Kidney glomerular epithelial cell (primary cell): ENCODE data around the gene NTN5.
A peak's percentile ranks its signal among the peaks of the same experiment; 100 is the strongest.
"Not testable (repeated sequence)": the region's sequence is repeated elsewhere in the genome, so short reads cannot be mapped to it uniquely, and the experiment has no call there.

Experiments
- DNase-seq: peaks from one replicate; lab custom pipeline; 2025; lab: John Stamatoyannopoulos, UW

The NTN5 gene

DNA sequence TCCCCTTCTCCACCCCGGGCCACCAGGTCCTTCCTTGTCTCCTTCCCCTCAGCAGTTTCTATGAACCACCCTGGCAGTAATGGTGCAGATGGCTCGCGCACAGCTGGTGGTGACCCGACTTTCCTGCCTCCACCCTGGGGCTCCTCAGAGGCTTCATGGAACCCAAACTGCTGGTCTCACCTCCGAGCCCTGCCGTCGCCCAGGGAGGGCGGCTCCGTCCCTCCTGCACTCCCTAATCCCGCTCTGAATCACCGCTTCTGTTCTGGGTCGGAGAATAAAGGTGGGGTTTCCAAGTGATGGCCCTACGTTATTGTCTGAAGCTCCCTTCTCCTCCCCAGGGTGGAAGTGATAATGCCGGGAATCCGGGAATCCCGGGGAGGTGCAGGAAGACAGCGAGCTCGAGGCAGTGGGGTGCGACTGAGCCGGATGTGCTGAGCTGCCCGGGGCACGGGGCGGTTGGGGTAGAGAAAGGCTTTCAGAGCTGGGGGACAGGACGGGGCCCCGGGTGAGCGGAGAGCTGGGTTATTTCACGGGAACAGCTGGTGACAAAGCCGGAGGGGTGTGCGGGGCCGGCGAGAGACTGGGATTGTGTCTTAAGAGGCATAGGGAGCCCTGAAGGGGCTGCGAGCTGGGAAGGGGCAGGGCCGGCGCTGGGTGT is 23.7 kb upstream of the NTN5 start:
- DNase-seq: no peak

DNA sequence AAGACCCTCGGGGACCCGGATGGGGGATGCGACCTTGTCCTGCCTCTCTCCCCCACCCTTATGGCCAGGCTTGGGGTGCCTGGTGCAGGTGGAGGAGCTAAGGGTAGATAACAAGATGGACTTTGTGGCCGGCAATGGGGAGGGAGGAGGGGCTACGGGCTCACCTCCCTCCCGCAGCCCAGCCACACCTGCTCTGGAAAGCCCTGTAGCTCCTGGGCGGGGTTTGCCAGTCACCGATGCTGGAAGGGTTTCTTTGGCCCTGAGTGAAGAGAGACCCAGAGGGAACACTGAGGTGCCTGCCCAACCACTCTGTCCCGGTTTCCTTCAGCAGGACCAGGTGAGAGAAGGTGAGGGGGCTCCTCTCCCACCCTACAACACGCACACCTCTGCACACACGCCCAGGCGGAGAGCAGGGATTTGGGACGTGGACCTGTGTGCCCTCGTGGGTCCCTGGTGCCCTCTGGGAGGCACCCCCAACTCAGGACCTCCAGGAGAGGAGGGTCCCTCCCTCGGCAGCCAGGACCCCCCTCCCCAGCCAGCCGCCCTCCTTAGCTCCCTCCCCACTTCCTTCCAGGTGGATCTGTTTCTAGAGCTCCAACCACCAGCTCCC is 23.0 kb upstream of the NTN5 start, which contains the start of gene FUT2:
Gene FUT2 (plus strand): TSS at position 229 of the 610 bp plus-strand sequence. CDS start 6,986 bp downstream, outside the sequence.
- no peak for DNase-seq

DNA sequence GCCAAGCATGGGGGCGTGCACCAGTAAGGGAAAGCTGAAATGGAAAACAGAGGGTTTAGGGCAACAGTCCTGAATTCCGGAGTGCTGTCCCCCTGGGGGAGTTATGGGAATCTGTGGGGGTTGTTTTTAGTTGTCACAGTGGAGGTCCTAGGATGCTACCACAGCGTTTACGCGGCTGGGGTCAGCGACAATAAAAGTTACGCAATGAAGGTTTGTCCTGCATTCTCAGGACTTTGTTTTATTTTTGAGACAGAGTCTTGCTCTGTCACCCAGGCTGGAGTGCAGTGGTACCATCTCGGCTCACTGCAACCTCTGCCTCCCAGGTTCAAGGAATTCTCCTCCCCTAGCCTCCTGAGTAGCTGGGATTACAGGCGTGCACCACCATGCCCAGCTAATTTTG is 20.8 kb upstream of the NTN5 start:
- not testable (repeated sequence) for DNase-seq

DNA sequence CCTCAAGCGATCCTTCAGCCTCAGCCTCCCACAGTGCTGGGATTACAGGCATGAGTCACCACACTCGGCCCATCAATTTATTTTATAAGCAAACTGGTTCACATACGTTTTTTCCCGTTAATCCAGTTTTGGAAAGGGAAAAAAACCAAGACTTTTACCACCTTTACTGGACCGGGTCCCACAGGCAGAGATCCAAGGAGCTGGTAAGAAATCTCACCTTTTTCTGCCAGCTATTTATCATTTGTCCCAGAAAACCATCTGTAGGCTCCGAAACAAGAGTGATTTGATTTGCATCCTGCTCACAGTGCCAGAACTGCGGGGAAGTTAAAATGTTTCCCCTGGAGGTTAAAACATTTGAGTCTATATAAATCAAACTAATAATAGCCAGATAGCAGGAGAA is 16.6 kb upstream of the NTN5 start:
- DNase-seq: no peak

DNA sequence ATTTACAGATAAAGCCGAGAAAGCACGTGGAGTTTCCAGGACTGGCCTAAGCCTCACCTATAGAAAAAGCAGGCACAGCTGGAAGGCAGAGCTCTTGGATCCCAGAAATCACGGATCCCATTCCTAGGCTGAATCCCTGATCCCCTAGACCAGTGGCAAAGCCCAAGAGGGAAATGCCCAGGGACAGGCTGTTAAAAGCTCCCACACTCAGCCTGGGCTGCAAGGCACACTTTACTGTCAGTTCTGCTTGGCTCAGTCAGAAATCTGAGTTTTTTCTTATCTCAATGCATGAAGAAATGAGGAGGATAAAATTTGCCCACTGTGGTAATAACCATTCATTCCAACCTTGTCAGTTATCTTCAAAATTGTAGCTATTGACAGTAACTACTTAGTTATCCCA is 15.0 kb upstream of the NTN5 start:
- no peak for DNase-seq

DNA sequence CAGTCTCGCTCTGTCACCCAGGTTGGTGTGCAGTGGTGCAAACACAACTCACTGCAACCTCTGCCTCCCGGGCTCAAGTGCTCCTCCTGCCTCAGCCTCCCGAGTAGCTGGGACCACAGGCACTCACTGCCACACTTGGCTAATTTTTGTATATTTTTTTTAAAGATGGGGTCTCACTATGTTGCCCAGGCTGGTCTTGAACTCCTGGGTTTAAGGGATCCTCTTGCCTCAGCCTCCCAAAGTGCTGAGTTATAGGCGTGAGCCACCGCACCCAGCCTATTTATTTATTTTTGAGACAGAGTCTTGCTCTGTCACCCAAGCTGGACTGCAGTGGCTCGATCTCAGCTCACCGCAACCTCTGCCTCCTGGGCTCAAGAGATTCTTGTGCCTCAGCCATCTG is 13.8 kb upstream of the NTN5 start:
- not testable (repeated sequence) for DNase-seq

DNA sequence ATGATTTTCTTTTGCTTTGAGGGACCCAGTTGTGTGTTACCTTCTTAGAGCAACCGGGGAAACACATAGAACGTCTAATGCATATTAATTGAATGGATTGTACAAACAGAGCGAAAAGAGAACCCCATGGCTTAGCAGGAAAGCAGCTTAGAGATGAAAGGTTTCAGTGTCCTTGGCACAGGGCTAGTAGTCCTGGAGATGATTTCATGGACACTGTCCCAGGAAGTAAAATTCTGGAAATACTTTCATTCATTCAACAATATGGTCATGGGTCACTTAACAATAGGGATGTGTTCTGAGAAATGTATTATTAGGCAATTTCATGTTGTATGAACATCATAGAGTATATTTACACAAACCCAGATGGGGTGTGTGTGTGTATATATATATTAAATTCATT is 13.3 kb upstream of the NTN5 start:
- no peak for DNase-seq

DNA sequence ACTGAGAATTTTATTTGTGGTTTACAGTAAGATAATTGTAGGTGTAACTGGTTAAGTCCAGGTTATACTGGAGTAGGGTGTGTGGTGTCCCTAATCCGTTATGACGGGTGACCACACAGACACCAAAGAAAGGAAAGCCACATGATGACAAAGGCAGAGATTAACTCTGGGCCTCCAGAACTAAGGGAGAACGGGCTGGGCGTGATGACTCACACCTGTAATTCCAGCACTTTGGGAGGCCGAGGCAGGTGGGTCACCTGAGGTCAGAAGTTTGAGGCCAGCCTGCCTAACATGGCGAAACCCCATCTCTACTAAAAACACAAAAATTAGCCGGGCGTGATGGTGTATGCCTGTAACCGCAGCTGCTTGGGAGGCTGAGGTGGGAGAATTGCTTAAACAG is 12.8 kb upstream of the NTN5 start:
- no peak for DNase-seq

DNA sequence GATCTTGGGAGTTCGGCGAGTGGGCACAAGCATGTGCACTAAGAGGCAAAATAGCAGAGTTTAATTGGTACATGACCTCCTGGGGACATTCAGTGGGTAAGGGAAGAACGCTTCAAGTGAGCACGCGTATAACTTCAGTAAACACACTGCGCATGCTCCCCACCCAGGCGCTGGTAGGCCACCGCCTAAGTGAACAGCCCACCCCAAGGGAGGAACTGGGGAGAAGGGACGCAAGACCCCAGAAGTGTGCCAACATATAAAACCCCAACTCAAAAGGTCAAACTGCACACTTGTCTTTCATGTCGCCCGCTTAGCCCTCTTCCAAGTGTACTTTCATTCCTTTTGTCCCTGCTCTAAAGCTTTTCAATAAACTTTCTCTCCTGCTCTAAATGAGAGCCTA is 10.5 kb upstream of the NTN5 start:
- no peak for DNase-seq

DNA sequence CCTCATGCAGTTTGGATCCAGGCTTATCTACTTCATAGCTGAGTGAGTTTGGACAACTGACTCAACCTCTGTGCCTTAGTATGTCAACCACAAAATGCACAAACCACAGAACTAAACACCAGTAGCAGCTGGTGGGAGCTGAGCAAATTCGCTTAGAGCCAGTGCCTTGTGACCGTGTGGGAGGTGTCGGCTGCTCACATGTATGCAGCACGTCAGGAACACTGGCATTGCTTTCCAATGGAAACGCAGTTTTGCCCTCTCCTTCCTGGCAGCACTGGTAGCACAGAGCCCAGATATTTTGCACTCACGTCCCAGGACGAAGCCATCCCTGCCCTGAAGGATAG is 8.3 kb upstream of the NTN5 start:
- peak; percentile 95 for DNase-seq

DNA sequence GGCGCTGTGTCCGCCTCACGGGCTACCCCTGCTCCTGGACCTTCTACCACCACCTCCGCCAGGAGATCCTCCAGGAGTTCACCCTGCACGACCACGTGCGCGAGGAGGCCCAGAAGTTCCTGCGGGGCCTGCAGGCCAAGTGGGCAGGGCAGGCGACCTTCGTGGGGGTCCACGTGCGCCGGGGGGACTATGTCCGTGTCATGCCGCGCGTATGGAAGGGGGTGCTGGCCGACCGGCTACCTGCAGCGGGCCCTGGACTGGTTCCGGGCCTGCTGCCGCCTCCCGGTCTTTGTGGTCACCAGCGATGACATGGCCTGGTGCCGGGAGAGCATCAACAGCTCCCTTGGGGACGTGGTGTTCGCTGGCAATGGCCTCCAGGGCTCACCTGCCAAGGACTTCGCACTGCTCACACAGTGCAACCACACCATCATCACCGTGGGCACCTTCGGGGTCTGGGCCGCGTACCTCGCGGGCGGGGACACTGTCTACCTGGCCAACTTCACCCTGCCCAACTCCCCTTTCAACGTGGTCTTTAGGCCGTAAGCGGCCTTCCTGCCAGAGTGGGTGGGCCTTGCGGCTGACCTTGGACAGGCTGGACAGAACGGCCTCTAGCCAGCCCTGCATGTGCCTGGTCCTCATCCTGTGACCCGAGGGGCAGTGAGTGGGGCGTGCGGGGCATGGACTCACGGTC is 7.8 kb upstream of the NTN5 start:
- no peak for DNase-seq

DNA sequence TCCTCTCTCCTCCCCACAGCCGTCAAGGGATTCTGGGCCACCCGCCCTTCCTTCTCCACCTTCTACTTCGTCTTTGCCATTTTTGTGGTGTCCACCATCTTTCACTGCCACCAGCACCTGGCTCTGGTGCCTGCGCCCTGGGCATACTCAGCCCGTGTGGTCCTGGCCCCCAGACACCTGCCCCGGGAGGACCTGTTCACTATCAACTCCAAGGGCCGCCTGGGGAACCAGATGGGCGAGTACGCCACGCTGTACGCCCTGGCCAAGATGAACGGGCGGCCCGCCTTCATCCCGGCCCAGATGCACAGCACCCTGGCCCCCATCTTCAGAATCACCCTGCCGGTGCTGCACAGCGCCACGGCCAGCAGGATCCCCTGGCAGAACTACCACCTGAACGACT is 7.2 kb upstream of the NTN5 start:
- not testable (repeated sequence) for DNase-seq

DNA sequence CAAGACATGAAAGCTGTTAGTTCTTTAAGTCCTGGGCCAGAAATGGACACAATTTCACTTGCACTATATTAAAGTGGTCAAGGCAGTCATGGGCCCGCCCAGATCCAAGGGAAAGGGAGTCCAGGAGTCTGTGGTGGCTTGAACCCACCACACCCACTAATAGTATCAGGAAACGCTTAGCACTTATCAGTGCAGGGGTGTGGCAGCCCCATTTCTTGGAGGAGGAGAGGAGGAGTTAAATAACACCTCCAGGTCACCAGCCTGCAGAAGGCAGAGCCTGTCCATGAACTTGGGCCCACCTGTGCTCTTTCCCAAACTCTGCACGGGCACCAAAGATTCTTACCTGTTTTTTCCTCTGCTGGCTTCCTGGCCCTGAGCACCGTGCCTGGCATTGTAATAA is 5.4 kb upstream of the NTN5 start:
- DNase-seq: no peak

DNA sequence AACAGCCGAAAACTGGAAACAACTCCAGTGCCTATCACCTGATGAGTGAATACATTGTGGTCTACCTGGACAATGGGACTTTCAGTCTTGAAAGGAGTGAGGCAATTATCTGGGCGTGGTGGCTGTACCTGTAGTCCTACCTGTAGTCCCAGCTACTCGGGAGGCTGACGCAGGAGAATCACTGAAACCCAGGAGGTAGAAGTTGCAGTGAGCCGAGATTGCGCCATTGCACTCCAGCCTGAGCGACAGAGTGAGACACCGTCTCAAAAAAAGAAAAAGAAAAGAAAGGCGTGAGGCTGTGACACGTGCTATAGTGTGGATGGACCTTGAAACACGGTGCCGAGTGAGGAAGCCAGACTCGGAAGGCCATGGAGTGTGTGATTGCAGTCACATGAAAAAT is 4.1 kb upstream of the NTN5 start:
- no peak for DNase-seq

DNA sequence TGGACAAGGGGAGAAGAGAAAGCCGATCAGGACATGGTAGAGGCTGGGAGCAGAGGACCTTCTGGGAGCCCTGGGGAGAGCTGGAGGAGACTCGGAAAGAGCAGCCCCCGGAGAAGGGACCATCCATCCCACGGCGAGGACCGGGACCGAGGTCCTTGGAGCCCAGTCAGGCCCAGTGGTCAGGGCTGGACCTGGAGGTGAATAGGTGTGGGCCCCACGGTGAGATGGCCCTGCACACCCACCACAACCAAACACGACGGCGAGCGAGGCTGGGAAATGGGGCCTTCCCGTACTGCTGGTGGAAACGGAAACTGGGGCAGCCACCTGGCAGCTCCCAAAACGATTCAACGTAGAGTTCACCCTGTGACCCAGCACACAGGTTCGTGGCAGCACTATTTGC is 3.7 kb upstream of the NTN5 start:
- DNase-seq: no peak

DNA sequence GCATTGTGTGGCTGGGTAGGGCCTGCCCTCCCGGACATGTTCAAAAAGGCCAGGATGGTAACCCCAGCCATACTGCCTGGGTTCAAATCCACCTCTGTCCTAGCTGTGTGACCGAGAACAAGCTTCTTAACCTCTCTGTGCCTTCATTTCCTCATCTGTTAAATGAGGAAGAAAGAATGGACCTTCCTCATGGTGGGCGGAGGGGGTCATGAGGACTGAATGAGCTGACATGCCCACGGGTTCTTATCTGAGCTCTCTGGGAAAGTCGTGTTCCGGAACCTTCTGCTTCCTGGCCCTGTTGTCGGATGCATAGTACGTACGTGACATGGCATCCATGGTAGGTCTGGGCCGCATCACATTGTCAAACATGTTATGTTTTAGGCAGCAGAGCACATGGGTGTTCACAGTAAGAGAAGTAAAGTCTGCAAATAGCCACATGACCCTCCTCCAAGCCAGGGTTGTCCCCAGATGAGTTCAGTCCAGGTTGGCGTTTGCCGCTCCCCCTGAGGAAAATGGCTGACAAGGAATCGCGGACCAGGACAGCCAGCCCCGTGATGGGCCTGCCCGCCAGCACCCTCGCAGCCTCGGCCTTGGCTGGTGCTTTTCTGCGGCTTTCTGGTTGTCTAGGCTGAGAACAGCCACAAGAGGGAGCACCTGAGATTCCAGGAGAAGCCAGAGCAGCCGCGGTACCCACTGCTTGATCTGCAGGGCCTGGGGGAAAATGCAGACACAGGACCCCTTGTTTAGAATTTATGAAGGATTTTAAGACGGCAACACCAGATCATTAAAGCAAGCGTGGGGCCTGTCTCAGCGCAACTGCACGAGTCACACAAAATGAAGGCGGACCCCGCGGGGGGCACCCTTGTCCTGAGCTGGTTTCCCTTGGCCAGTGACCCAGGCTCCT is 2.4 kb upstream of the NTN5 start:
- peak; percentile 71 for DNase-seq

DNA sequence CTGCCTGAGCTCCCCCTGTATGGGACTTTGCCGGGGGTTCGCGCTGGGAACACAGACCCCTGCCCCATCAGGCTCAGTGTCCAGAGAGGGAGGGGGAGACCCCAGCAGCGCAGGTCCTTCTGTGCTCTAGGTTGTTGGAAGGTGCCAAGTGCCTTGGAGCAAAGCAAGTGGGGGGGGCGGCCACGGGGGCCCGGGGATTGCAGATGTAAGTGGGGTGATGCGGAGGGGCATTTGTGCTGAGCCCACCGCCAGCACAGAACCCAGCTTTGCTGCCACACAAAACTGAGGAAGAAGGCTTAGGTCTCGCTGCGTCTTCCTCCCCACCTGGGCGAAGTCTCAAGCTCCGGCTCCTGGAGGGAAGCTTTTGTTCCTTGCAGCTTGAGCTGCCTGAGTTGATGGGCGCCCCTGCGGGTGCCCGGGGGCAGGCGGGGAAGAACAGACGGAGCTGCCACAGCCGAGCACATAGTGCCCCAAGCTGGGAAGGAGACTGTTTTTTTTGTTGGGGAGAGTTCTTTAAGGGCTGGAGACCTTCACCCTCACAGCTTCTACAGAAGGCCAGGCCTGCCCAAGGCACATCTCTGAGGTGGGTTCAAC is 1.5 kb upstream of the NTN5 start:
- DNase-seq: no peak

DNA sequence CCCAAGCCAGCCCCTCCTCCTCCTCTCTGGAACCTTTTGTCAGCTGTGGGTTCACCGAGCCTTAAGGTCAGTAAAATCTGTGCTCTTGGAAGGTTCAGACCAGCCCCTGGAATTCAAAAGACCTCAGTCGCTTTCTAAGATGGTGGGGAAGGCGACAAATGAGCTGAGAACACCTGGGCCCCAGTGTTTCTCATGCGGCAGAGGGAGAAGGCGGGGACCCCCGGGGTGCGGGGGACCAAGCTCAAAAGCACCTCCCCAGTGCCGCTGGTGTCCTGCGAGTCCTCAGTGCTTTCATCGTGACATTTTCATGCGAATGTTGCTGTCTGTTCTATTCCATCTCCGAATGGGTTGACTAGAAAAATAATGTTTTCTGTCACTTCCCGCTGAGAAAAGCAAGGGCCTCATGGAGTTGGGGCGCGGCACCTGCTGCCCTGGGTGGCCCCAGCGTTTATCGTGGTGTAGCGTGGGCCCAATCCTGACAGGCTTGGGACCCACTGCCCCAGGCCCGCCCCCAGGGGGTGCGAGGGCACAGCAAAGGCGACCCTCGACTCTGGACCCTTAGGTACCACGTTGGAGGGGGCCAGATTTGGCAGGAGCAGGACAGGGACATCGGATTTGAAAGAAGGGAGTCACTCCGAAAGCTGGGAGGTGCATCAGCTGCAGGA is 751 bp upstream of the NTN5 start:
- no peak for DNase-seq

DNA sequence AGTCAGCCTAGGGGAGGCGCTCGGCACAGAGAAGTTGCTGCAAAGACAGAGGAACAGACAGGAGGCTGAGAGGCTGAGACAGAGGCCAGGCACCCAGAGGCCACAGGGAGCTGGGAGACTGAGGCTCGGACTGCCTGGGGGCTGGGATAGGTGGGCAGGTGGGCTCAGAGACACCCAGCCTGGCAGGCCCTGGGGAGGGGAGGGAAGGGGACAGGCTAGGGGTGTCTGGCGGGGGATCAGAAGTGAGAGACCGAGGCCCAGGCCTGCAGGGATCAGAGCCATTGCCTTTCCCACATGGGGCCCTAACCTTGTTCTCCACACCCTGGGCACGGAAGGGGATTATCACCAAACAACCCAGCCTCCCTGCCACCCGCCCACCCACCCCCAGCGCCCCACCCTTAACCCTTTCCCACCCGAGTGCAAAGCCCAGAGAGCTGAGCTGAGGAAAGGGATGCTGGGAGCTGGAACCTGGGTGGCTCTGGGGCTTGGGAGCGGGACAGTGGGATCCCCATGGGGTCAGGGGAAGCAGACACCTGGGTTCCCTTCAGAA is 1.3 kb downstream of the NTN5 start:
- no peak for DNase-seq

DNA sequence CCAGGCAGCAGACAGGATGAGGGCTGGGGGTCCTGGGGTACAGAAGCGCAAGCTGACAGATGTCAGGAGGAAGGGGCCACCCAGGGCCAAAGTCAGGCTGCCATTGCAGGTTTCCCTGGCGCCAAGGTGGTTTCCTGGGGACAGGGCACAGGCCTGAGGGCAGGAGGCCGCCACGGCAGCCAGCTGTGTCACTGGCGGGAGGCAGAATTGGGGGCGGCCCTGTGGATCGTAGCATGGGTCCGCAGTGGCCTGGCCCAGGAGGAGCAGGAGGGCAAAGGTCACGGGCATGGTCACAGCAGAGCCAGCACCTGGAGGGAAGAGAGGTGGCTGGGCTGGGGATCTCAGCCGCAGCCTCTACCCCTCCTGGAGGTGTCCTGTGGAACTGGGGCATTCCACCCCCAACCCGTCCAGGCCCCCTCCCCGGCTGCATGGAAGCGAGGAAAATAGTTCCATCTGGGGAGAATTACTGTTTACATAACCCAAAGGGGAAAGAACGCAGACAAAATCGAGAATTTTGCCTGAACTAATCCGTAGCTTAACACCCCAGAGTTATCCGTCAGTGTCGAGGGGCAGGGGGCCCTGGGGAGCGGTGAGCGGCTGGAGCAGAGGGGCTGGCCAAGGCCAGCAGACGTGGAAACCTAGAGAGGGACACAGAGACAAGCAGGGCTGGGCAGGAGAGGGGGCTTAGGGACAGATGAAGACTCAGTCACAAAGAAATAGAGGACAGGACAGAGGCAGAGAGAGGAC is 1.9 kb downstream of the NTN5 start:
- DNase-seq: no peak
